GM11168 (cell line): Measurements from ENCODE around the gene PLBD2.
"Not testable (repeated sequence)": the region's sequence is repeated elsewhere in the genome, so short reads cannot be mapped to it uniquely, and the experiment has no call there.

Experiments used
- in situ Hi-C: fragments of 300-500 bp; cut with MboI; formaldehyde crosslinking; loops from one replicate; pipeline ENCODE4 v1.12.0; 2022; ENCODE audit warnings: low sequenced_read_pairs; ENCODE audit not compliant: unreplicated experiment

Gene PLBD2

GRCh38 chr12:113333877-113334785 is 24.3 kb upstream of the PLBD2 start:
- in situ Hi-C loops: no loop called here

- in situ Hi-C loops: no loop called here
Observed at GRCh38 chr12:113334786-113335539, 23.4 kb upstream of the PLBD2 start, which contains the start of gene SLC8B1. Gene SLC8B1 (minus strand): TSS chr12:113335109. CDS start chr12:113332878, 2,231 bp downstream.

GRCh38 chr12:113339540-113339939 is 18.8 kb upstream of the PLBD2 start:
- in situ Hi-C loops: no loop called here

- in situ Hi-C loops: no loop called here
Observed at GRCh38 chr12:113340061-113340460, 18.3 kb upstream of the PLBD2 start.

GRCh38 chr12:113341535-113341934 is 16.9 kb upstream of the PLBD2 start:
- in situ Hi-C loops: no loop called here

GRCh38 chr12:113345318-113345717 is 13.1 kb upstream of the PLBD2 start:
- in situ Hi-C loops: no loop called here

GRCh38 chr12:113346353-113346752 is 12.0 kb upstream of the PLBD2 start:
- in situ Hi-C loops: no loop called here

GRCh38 chr12:113347107-113347506 is 11.3 kb upstream of the PLBD2 start:
- in situ Hi-C loops: no loop called here

GRCh38 chr12:113347892-113348291 is 10.5 kb upstream of the PLBD2 start:
- in situ Hi-C loops: no loop called here

- in situ Hi-C loops: no loop called here
Observed at GRCh38 chr12:113348849-113349536, 9.4 kb upstream of the PLBD2 start.

GRCh38 chr12:113351089-113351488 is 7.3 kb upstream of the PLBD2 start:
- in situ Hi-C loops: no loop called here

- in situ Hi-C loops: not testable (repeated sequence)
Observed at GRCh38 chr12:113354192-113354591, 4.2 kb upstream of the PLBD2 start.

- in situ Hi-C loops: no loop called here
Observed at GRCh38 chr12:113359133-113359938, 949 bp downstream of the PLBD2 start.

GRCh38 chr12:113359939-113360748 is 1.8 kb downstream of the PLBD2 start:
- in situ Hi-C loops: no loop called here

GRCh38 chr12:113361574-113362370 is 3.4 kb downstream of the PLBD2 start:
- in situ Hi-C loops: no loop called here

GRCh38 chr12:113364698-113365097 is 6.3 kb downstream of the PLBD2 start:
- in situ Hi-C loops: no loop called here

GRCh38 chr12:113365639-113366395 is 7.4 kb downstream of the PLBD2 start:
- in situ Hi-C loops: no loop called here

GRCh38 chr12:113366827-113367226 is 8.4 kb downstream of the PLBD2 start:
- in situ Hi-C loops: no loop called here
